Keratinocyte (primary cell): ENCODE data around the gene SAMD14.

ENCODE experiments used
- CTCF ChIP-seq, 3 experiments: IDR thresholded peaks in 1 of 3; conservative IDR thresholded peaks in 1 of 3; optimal IDR thresholded peaks in 1 of 3; 2 replicates in 2 of 3; 3 replicates in 1 of 3; pipeline versions ENCODE3 to v1.5.1; 2011; ENCODE audit warnings: low read length in 3 of 3, mild to moderate bottlenecking in 3 of 3, moderate library complexity in 2 of 3, control low read depth in 1 of 3, inconsistent platforms in 1 of 3; ENCODE audit not compliant: insufficient read depth in 2 of 3; ENCODE audit errors: extremely low read depth in 1 of 3
- EZH2 ChIP-seq: IDR thresholded peaks from one replicate; pipeline ENCODE4 v1.6.1; 2012; ENCODE audit warnings: inconsistent platforms, mild to moderate bottlenecking, low read length, moderate library complexity

GRCh38 chr17:50141026-50141744 lies 11.2 kb upstream of the SAMD14 start:
- no peak for TF ChIP-seq CTCF (optimal IDR thresholded peaks at IDR 0.05 in 1 of 3, IDR thresholded peaks at IDR 0.05 in 1 of 3, conservative IDR thresholded peaks at IDR 0.05 in 1 of 3; ENCODE audit: extremely low read depth in 1 of 3, insufficient read depth in 2 of 3, low read length in 3 of 3)
- TF ChIP-seq EZH2 = no peak
